ENCODE data around the gene TMEM94. TPM values are rescaled to one million over a fixed set of nuclear protein-coding genes. Genes with fewer than 3 reads are reported as not detected.

TMEM94 gene
- total and polyA plus RNA-seq, 3 donors from 2014 or later: 128 to 171 (median 151) TPM

- Histone ChIP-seq H3K4me3 (no peak overlapping the region), H3K36me3 (ENCODE audit: low read depth, missing control alignments) (no peaks in the 10 kb centered on the region), H3K27me3 (no peaks in the 10 kb centered on the region), H3K4me1 (peaks cover 45% of the 10 kb centered on the region), H3K27ac (no peak overlapping the region), H3K9me3 (no peaks in the 10 kb centered on the region)
- 79 to 81% methylated on average over 12 to 13 of the region's 13 CpGs for WGBS, 2 donors
- intact Hi-C loops (cut with DNase I; ENCODE audit: low total_unique reads): no loop called here
- TF ChIP-seq CTCF (IDR thresholded peaks at IDR 0.05) (no peak), POLR2A (IDR thresholded peaks at IDR 0.05) (no peak)
- DNase-seq: no peak
These were observed 25.0 kb downstream of the TMEM94 start for GRCh38 chr17:75481194-75482068.

GRCh38 chr17:75482098-75482942 lies 25.9 kb downstream of the TMEM94 start:
- intact Hi-C loops (cut with DNase I; ENCODE audit: low total_unique reads): no loop called here
- peaks cover 45% of the 10 kb centered on the region for H3K4me1 ChIP-seq
- no peak overlapping the region for H3K27ac ChIP-seq
- no peak for TF ChIP-seq CTCF (IDR thresholded peaks at IDR 0.05)
- TF ChIP-seq POLR2A (IDR thresholded peaks at IDR 0.05): no peak
- no peaks in the 10 kb centered on the region for H3K36me3 ChIP-seq (ENCODE audit: low read depth, missing control alignments)
- WGBS, 2 donors: 87 to 89% methylated on average over 16 of the region's 16 CpGs
- no peak overlapping the region for H3K4me3 ChIP-seq
- H3K27me3 ChIP-seq: no peaks in the 10 kb centered on the region
- H3K9me3 ChIP-seq: no peaks in the 10 kb centered on the region
- no peak for DNase-seq

DNA sequence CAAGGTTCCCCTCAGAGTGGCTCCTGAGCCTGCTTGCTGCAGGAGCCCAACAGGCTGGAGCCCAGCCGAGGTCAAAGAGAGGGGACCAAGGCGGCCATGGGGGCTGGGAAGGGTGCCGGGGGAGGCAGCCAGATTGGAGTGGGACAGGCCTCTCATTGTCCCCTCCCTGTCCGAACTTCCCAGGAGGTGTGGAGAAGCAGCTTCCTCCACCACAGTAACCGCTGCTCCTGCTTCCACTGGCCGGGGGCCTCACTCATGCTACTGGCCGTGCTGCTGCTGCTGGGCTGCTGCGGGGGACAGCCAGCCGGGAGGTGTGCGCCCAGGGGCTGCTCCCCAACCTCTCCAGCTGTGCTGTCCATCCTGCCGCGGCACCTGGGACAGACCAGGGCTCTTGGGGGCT lies 29.3 kb downstream of the TMEM94 start:
- DNase-seq: no peak
- Histone ChIP-seq H3K27ac (peak overlapping the region; percentile 36 to 75), H3K4me1 (peaks cover 46% of the 10 kb centered on the region), H3K4me3 (no peak overlapping the region), H3K36me3 (ENCODE audit: low read depth, missing control alignments) (no peaks in the 10 kb centered on the region), H3K27me3 (no peaks in the 10 kb centered on the region), H3K9me3 (no peaks in the 10 kb centered on the region)
- 50 to 54% methylated on average over 4 to 12 of the region's 12 CpGs for WGBS, 2 donors
- TF ChIP-seq POLR2A (IDR thresholded peaks at IDR 0.05) (no peak), CTCF (IDR thresholded peaks at IDR 0.05) (no peak)
- intact Hi-C loops (cut with DNase I; ENCODE audit: low total_unique reads): no loop called here

DNA sequence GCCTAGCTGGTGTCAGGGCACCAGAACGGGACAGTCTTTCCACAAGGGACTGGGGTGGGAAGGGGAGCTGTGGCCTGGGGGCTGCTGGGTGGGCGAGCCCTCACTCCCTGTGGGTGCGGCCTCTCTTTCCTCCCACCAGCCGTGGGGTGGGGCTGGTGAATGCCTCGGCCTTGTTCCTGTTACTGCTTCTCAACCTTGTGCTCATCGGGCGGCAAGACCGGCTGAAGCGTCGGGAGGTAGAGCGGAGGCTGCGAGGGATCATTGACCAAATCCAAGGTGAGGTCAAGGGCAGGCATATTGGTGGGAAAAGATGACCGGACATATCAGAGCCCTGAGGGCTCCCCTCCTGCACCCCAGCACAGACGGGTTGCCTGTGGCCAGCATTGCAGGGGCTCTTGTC lies 29.7 kb downstream of the TMEM94 start:
- Histone ChIP-seq H3K27ac (peak overlapping the region; percentile 36 to 75), H3K36me3 (ENCODE audit: low read depth, missing control alignments) (no peaks in the 10 kb centered on the region), H3K9me3 (no peaks in the 10 kb centered on the region), H3K27me3 (no peaks in the 10 kb centered on the region), H3K4me3 (no peak overlapping the region), H3K4me1 (peaks cover 45% of the 10 kb centered on the region)
- 65 to 82% methylated on average over 14 of the region's 14 CpGs for WGBS, 2 donors
- intact Hi-C loops (cut with DNase I; ENCODE audit: low total_unique reads): no loop called here
- TF ChIP-seq CTCF (IDR thresholded peaks at IDR 0.05) (no peak), POLR2A (IDR thresholded peaks at IDR 0.05) (no peak)
- DNase-seq: no peak

Measured in testis (tissue), 3 donors.